Activated T-cell treated with anti-CD3 and anti-CD28 coated beads, Interleukin-2, amount 50 U/mL, for 24 hours (primary cell): Measurements from ENCODE around the gene STK17B.
"Not testable (repeated sequence)": the region's sequence is repeated elsewhere in the genome, so short reads cannot be mapped to it uniquely, and the experiment has no call there.

Experiments
- DNase-seq: peaks from one replicate; pipeline ENCODE4 v3.0.0-alpha.2; 2020
- H3K27ac Mint-ChIP-seq: 2 replicates; pipeline ENCODE4 v1.8.0; 2020; ENCODE audit warnings: mild to moderate bottlenecking, mixed read lengths
- H3K27me3 Mint-ChIP-seq: 2 replicates; pipeline ENCODE4 v1.8.0; 2020; ENCODE audit warnings: mixed read lengths
- H3K36me3 Mint-ChIP-seq: 2 replicates; pipeline ENCODE4 v1.8.0; 2020; ENCODE audit warnings: low read depth, mixed read lengths
- H3K4me1 Mint-ChIP-seq: 2 replicates; pipeline ENCODE4 v1.8.0; 2020; ENCODE audit warnings: low read depth, mixed read lengths
- H3K4me3 Mint-ChIP-seq: 2 replicates; pipeline ENCODE4 v1.8.0; 2020; ENCODE audit warnings: mild to moderate bottlenecking, moderate library complexity, mixed read lengths
- H3K9me3 Mint-ChIP-seq: 2 replicates; pipeline ENCODE4 v1.8.0; 2020; ENCODE audit warnings: mixed read lengths

STK17B gene

GRCh38 chr2:196096982-196097745, 74.2 kb downstream of the STK17B start:
- no peak overlapping the region for H3K27ac Mint-ChIP-seq
- H3K27me3 Mint-ChIP-seq: no peaks in the 10 kb centered on the region
- no peak overlapping the region for H3K4me3 Mint-ChIP-seq
- H3K9me3 Mint-ChIP-seq: peaks cover 12% of the 10 kb centered on the region
- no peak for DNase-seq
- peaks cover 3% of the 10 kb centered on the region for H3K36me3 Mint-ChIP-seq
- peaks cover 25% of the 10 kb centered on the region for H3K4me1 Mint-ChIP-seq

DNA sequence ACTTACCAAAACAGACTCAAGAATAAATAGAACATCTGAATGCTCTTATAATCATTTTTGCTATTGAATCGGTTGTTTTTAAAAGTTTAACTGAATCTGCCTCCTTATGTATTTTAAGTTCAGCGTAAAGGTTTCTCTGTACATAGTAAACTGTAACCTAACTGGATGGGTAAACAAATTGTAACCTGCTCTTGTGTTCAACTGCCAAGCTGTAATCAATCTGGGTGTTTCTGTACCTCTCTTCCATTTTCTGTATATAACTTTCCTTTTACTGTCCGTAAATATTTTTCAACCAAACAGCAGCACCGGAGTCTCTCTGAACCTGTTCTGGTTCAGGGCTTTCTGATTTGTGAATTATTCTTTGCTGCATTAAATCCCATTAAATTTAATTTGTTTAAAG, 75.1 kb downstream of the STK17B start:
- Mint-ChIP-seq H3K27ac (no peak overlapping the region), H3K27me3 (no peaks in the 10 kb centered on the region), H3K36me3 (peaks cover 3% of the 10 kb centered on the region), H3K4me3 (no peak overlapping the region), H3K4me1 (peaks cover 16% of the 10 kb centered on the region), H3K9me3 (peaks cover 13% of the 10 kb centered on the region)
- no peak for DNase-seq

GRCh38 chr2:196089448-196089847, 81.9 kb downstream of the STK17B start:
- Mint-ChIP-seq H3K4me1 (peaks cover 18% of the 10 kb centered on the region), H3K9me3 (peaks cover 20% of the 10 kb centered on the region)
- H3K27ac Mint-ChIP-seq, H3K36me3 Mint-ChIP-seq, H3K4me3 Mint-ChIP-seq, DNase-seq, H3K27me3 Mint-ChIP-seq: not testable (repeated sequence)

DNA sequence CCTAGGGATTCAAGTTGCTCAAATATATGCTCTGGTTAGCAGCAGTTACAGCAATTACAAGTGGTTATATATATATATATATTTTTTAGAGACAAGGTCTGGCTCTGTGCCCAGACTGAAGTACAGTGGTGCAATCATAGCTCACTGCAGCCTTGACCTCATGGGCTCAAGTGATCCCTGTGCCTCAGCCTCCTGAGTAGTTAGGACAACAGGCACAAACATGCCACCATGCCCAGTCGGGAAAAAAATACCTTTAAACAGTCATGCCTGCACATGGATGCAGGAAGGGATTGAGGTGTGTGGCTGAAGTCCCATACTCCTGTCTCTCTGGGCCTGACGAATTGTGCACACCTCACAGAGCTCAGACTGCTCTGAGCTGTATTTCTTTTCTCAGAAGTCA, 83.2 kb downstream of the STK17B start:
- DNase-seq: no peak
- Mint-ChIP-seq H3K9me3 (peaks cover 24% of the 10 kb centered on the region), H3K36me3 (peaks cover 2% of the 10 kb centered on the region), H3K4me1 (peaks cover 18% of the 10 kb centered on the region), H3K27me3 (no peaks in the 10 kb centered on the region), H3K27ac (no peak overlapping the region), H3K4me3 (no peak overlapping the region)

- Mint-ChIP-seq H3K27ac (no peak overlapping the region), H3K27me3 (no peaks in the 10 kb centered on the region), H3K4me1 (peaks cover 18% of the 10 kb centered on the region), H3K36me3 (peaks cover 6% of the 10 kb centered on the region), H3K9me3 (peaks cover 26% of the 10 kb centered on the region), H3K4me3 (no peak overlapping the region)
- DNase-seq: no peak
Measured at GRCh38 chr2:196086517-196087368, 84.6 kb downstream of the STK17B start.

DNA sequence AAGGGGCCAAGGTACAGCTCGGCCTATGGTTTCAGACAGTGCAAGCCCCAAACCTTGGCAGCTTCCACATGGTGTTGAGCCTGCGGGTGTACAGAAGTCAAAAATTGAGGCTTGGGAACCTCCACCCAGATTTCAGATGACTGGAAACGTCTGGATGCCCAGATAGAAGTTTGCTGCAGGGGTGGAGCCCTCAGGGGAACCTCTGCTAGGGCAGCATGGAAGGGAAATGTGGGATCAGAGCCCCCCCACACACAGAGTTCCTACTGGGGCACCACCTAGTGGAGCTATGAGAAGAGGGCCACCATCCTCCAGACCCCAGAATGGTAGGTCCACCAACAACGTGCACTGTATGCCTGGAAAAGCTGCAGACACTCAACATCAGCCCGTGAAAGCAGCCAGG, 87.8 kb downstream of the STK17B start:
- peaks cover 27% of the 10 kb centered on the region for H3K4me1 Mint-ChIP-seq
- DNase-seq: no peak
- peaks cover 6% of the 10 kb centered on the region for H3K36me3 Mint-ChIP-seq
- no peak overlapping the region for H3K27ac Mint-ChIP-seq
- no peaks in the 10 kb centered on the region for H3K27me3 Mint-ChIP-seq
- H3K9me3 Mint-ChIP-seq: peaks cover 18% of the 10 kb centered on the region
- no peak overlapping the region for H3K4me3 Mint-ChIP-seq
